ENCODE data around the gene CCDC170. TPM values are rescaled to one million over a fixed set of nuclear protein-coding genes. Genes with fewer than 3 reads are reported as not detected.

Gene CCDC170
- total RNA-seq, 6 experiments from 2014 or later, result 0.09 to 0.43 (median 0.30) TPM

- Mint-ChIP-seq H3K4me1 (ENCODE audit: low read depth) (no peaks in the 10 kb centered on the region), H3K9me3 (no peaks in the 10 kb centered on the region), H3K27me3 (ENCODE audit: insufficient read depth) (no peaks in the 10 kb centered on the region; the same call in none of the 2 replicates), H3K36me3 (ENCODE audit: low read depth) (no peaks in the 10 kb centered on the region), H3K27ac (no peak overlapping the region), H3K4me3 (no peak overlapping the region)
- TF ChIP-seq CTCF (IDR thresholded peaks at IDR 0.05), result no peak
- no peak for DNase-seq
These were observed 167.7 kb downstream of the CCDC170 start for GRCh38 chr6:151661509-151661908.

DNA sequence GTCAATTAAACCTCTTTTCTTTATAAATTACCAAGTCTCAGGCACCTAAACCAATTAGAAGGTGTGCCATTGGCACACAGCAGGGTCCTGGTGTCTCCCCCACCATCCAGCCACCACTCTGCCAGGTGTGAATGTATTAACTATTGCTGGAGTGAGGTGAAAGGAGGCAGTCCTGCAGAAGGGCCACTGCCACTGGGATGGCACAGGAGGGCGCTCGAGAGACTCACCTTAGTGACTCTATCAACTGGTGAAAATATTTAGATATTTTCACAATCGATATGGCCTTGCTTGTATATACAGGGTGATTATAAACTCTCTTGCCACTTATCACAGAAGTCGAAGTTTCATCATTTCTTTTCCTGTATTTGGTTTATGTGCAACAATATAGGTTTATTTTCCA lies 168.1 kb downstream of the CCDC170 start:
- peak; percentile 51 for TF ChIP-seq CTCF (IDR thresholded peaks at IDR 0.05)
- DNase-seq, result no peak
- Mint-ChIP-seq H3K4me1 (ENCODE audit: low read depth) (no peaks in the 10 kb centered on the region), H3K9me3 (no peaks in the 10 kb centered on the region), H3K27ac (no peak overlapping the region), H3K36me3 (ENCODE audit: low read depth) (no peaks in the 10 kb centered on the region), H3K4me3 (no peak overlapping the region; the same call in 1 of the 2 replicates), H3K27me3 (ENCODE audit: insufficient read depth) (peaks cover 2% of the 10 kb centered on the region)

DNA sequence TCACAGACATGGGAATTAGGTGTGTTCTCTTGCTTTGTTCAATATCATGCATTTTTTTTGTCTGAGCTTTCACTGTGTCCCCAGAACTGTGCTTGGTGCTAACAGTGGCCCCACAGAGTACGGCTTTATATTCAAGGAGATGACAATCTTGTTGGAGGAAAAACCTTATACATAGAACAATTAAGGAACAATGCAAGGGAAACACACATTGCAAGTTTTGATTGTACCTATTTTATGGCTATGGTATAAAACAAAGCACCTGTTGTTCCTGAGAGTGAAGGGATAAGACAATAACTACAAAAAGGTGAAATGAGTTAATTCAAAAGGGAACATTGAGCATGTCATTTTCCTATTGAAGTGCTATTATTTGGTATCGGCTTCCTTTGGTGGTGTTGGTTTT lies 169.7 kb downstream of the CCDC170 start:
- Mint-ChIP-seq H3K9me3 (no peaks in the 10 kb centered on the region), H3K4me1 (ENCODE audit: low read depth) (peaks cover 2% of the 10 kb centered on the region), H3K4me3 (no peak overlapping the region)

DNA sequence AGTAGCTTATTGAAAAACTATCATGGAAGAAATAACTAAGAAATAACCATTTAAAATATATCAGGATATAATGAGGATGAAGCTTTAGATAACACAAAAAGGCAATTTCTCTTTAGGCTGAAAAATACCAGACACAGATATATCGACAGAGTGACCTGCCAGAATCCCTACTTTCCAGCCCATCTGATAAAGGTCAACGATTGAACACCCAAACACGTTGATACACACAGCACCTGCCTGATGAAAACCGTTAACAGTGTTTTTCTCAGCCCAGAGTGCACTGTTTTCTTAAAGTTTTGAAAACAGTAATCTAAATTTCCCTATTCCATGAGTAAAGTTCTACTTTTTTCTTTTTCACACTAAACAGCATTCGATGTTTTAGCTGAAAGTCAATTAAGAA lies 170.6 kb downstream of the CCDC170 start:
- no peak for TF ChIP-seq CTCF (IDR thresholded peaks at IDR 0.05)
- Mint-ChIP-seq H3K27me3 (ENCODE audit: insufficient read depth) (peaks cover 5% of the 10 kb centered on the region), H3K9me3 (no peaks in the 10 kb centered on the region), H3K4me3 (no peak overlapping the region), H3K27ac (no peak overlapping the region), H3K36me3 (ENCODE audit: low read depth) (no peaks in the 10 kb centered on the region), H3K4me1 (ENCODE audit: low read depth) (peaks cover 10% of the 10 kb centered on the region)
- no peak for DNase-seq

More for the DNA sequence above, 169.7 kb downstream of the CCDC170 start:
- no peak for DNase-seq
- Mint-ChIP-seq H3K27ac (no peak overlapping the region), H3K36me3 (ENCODE audit: low read depth) (no peaks in the 10 kb centered on the region), H3K27me3 (ENCODE audit: insufficient read depth) (peaks cover 2% of the 10 kb centered on the region)
- no peak for TF ChIP-seq CTCF (IDR thresholded peaks at IDR 0.05)

GRCh38 chr6:151665329-151665728 lies 171.5 kb downstream of the CCDC170 start:
- H3K4me1 Mint-ChIP-seq (ENCODE audit: low read depth), result peaks cover 11% of the 10 kb centered on the region
- no peak overlapping the region; the same call in 1 of the 2 replicates for H3K4me3 Mint-ChIP-seq
- H3K27ac Mint-ChIP-seq, result no peak overlapping the region
- H3K27me3 Mint-ChIP-seq (ENCODE audit: insufficient read depth), result peaks cover 7% of the 10 kb centered on the region
- H3K36me3 Mint-ChIP-seq (ENCODE audit: low read depth), result no peaks in the 10 kb centered on the region
- no peaks in the 10 kb centered on the region for H3K9me3 Mint-ChIP-seq
- no peak for TF ChIP-seq CTCF (IDR thresholded peaks at IDR 0.05)
- DNase-seq, result no peak

DNA sequence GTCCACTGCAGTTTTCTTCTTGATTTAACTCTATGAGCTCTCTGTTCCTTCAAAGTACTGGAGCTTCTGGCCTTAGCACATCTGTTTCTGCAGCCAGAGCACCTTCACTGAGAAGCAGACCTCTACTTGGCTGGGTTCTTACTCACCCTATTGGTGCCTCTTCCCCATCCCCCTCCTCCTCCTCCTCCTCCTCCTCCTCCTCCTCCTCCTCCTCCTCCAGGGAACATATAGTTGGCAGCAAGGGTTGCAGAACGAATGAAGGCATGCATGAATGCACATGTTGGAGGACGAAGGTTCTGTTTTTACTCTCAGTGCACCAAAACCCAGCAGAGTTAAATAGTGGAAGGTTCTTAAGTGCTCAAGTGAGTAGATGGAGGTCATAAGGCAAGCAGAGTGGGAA lies 172.7 kb downstream of the CCDC170 start:
- peaks cover 7% of the 10 kb centered on the region for H3K27me3 Mint-ChIP-seq (ENCODE audit: insufficient read depth)
- H3K36me3 Mint-ChIP-seq (ENCODE audit: low read depth), result no peaks in the 10 kb centered on the region
- no peaks in the 10 kb centered on the region for H3K9me3 Mint-ChIP-seq
- no peak for TF ChIP-seq CTCF (IDR thresholded peaks at IDR 0.05)
- no peak for DNase-seq
- H3K4me3 Mint-ChIP-seq, result no peak overlapping the region
- H3K27ac Mint-ChIP-seq, result no peak overlapping the region
- H3K4me1 Mint-ChIP-seq (ENCODE audit: low read depth), result peaks cover 11% of the 10 kb centered on the region
